GM21717 (cell line): ENCODE measurements around the gene KCTD15.

Source experiments
- ATAC-seq: cut with Tn5 transposase; IDR thresholded peaks from one replicate; pipeline ENCODE4 v1.9.1; 2021; ENCODE audit warnings: mild to moderate bottlenecking, moderate library complexity; ENCODE audit not compliant: unreplicated experiment

KCTD15 gene

GRCh38 chr19:33845498-33845897 is 48.8 kb downstream of the KCTD15 start:
- ATAC-seq, result no peak

- ATAC-seq, result no peak
Measured at GRCh38 chr19:33849551-33850147, 53.0 kb downstream of the KCTD15 start.

DNA sequence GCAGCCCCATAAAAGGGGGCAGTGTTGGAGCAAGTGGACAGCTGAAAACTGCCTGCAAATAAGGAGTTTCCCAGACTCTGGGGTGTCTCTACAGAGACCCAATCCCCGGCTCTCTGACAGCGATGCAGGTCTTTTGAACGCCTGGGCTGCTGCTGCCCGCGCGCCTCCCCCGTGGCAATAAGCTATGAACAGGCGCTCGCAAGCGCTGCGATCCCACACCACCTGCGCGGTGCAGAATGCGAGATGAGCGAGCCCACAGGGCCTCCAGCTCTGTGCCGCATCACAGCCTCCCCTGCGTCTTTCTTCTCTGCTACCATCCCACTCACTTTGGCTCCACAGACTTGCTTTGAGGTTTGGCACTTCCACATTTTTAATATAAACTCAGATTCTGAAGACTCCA is 62.3 kb downstream of the KCTD15 start:
- ATAC-seq, result no peak

DNA sequence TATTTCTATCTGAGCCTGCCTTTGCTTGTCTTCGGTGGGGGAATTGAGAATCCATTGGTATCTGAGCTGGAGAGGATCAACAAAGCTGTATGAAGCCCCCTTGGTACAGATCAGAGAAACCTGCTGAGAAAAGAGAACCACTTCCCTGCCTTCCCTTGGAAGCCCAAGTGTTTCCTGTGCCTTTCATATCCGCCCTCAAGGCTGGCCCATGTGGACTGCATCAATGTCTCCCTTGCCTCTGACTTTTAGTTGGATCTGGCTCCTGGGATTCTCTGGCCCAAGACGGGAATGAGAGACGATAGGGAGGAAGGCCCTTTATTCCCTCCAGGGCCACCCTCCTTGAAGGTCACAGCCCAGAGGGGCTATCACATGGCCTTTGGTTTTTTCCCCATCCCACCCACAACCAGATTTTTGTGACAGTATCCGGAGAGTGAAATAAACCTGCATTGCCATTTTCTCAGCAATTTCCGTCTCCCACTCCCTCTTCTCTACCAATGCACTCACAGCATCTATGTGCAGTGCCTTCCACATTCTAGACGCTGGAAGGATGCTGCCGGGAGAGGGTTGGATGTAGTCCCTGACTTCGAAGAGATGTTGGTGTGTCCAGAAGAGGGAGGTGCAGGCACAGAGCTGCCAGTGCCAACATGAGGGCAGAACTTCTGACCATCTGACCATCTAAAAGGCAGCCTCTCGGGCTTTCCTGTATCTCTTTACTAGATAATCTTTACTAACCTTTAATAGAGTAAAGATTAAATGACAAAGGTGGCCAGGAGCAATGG is 63.8 kb downstream of the KCTD15 start:
- ATAC-seq, result no peak

- no peak for ATAC-seq
Measured at GRCh38 chr19:33861950-33862349, 65.3 kb downstream of the KCTD15 start.

GRCh38 chr19:33862981-33863380 is 66.3 kb downstream of the KCTD15 start:
- ATAC-seq, result no peak

DNA sequence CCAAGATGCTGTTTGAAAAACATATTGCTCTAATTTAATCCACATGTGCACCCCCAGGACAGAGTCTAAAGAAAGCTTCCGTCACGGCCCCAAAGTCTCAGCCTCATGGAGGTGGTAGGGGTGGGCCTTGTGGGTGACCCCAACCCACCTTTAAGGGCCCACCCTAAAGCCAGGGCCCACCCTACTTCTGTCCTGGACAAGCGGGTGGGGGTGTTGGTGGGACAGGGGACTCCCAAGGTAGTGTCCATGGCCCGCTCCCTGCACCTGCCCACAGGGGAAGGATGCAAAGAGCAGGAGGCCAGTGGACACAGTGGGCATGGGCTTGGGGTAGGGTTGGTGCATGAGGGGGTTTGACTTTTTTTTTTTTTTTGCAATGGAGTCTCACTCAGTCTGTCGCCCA is 66.8 kb downstream of the KCTD15 start:
- ATAC-seq, result no peak

DNA sequence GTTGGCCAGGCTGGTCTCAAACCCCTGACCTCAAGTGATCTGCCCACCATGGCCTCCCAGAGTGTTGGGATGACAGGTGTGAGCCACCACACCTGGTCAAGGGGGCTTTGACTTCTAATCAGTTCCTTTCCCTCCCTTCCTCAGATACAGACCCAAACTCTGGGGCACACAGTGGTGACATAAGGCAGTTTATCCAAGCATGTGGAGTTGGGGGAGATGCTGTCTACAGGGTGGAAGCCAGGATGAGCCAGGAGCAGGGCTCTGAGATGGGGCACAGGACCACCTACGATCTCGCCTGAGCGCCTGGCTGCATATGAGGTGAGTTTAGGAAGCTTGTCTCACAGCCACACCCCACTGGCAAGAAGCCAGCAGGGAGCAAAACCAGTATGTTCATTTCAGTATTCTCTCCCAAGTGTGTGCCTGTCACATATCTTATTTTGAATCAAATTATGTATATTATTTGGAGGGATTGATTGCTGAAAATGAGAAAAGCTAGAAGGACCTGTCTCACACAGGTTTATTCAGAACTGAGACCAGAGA is 67.7 kb downstream of the KCTD15 start:
- no peak for ATAC-seq

- no peak for ATAC-seq
Measured at GRCh38 chr19:33865306-33865705, 68.6 kb downstream of the KCTD15 start.
